ENCODE results near the gene ACER3.

GRCh38 chr11:77038825-77039326 is 178.2 kb downstream of the ACER3 start:
- TF ChIP-seq, protein P1, sequence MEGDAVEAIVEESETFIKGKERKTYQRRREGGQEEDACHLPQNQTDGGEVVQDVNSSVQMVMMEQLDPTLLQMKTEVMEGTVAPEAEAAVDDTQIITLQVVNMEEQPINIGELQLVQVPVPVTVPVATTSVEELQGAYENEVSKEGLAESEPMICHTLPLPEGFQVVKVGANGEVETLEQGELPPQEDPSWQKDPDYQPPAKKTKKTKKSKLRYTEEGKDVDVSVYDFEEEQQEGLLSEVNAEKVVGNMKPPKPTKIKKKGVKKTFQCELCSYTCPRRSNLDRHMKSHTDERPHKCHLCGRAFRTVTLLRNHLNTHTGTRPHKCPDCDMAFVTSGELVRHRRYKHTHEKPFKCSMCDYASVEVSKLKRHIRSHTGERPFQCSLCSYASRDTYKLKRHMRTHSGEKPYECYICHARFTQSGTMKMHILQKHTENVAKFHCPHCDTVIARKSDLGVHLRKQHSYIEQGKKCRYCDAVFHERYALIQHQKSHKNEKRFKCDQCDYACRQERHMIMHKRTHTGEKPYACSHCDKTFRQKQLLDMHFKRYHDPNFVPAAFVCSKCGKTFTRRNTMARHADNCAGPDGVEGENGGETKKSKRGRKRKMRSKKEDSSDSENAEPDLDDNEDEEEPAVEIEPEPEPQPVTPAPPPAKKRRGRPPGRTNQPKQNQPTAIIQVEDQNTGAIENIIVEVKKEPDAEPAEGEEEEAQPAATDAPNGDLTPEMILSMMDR (IDR thresholded peaks at IDR 0.05): no peak
- TF ChIP-seq POLR2A (IDR thresholded peaks at IDR 0.05): no peak
